ENCODE measurements around the gene TMEM235.
"Not testable (repeated sequence)": the region's sequence is repeated elsewhere in the genome, so short reads cannot be mapped to it uniquely, and the experiment has no call there.

The TMEM235 gene

DNA sequence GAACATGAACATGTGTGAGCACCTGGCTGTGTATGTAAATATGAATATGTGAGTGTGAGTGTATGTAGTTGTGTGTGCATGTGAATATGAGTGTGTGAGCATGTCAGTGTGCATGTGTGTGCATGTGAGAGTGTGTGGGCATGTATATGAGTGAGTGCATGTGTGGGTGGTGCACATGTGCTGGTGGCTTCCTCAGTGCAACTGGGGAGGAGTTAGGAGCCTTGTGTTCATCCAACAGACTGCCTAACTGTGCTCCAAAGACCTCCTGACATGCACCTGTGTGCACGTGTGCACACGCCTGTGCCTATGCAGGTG lies 1.4 kb downstream of the TMEM235 start:
- no peaks in the 10 kb centered on the region for H3K9me3 ChIP-seq (ENCODE audit: severe bottlenecking)
- TF ChIP-seq, protein P1, sequence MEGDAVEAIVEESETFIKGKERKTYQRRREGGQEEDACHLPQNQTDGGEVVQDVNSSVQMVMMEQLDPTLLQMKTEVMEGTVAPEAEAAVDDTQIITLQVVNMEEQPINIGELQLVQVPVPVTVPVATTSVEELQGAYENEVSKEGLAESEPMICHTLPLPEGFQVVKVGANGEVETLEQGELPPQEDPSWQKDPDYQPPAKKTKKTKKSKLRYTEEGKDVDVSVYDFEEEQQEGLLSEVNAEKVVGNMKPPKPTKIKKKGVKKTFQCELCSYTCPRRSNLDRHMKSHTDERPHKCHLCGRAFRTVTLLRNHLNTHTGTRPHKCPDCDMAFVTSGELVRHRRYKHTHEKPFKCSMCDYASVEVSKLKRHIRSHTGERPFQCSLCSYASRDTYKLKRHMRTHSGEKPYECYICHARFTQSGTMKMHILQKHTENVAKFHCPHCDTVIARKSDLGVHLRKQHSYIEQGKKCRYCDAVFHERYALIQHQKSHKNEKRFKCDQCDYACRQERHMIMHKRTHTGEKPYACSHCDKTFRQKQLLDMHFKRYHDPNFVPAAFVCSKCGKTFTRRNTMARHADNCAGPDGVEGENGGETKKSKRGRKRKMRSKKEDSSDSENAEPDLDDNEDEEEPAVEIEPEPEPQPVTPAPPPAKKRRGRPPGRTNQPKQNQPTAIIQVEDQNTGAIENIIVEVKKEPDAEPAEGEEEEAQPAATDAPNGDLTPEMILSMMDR (IDR thresholded peaks at IDR 0.05; ENCODE audit: low read depth, low read length) = no peak
- H3K27me3 ChIP-seq (ENCODE audit: insufficient read depth, low read depth, severe bottlenecking) = no peaks in the 10 kb centered on the region
- DNase-seq = no peak
- H3K36me3 ChIP-seq = no peaks in the 10 kb centered on the region
- no peak overlapping the region for H3K4me3 ChIP-seq (ENCODE audit: low read depth, low read length)
- no peak overlapping the region for H3K27ac ChIP-seq

DNA sequence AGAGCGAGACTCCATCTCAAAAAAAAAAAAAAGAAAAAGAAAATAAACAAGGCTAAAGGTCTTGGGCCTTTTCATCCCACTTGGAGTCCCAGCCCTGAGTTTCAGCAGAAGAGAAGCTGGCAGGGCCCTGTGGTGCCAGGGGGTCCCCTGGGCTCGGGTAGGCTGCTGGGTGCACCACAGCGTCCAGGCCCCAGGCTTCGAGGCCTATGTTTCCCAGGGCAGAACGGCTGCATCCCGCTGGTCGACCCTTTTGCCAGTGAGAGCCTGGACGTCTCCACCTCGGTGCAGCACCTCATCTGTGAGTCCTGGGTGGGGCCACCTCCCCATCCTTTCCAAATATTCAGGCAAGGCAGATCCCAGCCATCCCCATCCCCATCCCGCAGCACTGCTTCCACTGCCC lies 2.2 kb downstream of the TMEM235 start:
- H3K4me3 ChIP-seq (ENCODE audit: low read depth, low read length) = no peak overlapping the region
- no peaks in the 10 kb centered on the region for H3K9me3 ChIP-seq (ENCODE audit: severe bottlenecking)
- H3K36me3 ChIP-seq = no peaks in the 10 kb centered on the region
- no peak overlapping the region for H3K27ac ChIP-seq
- TF ChIP-seq, protein P1 (IDR thresholded peaks at IDR 0.05; ENCODE audit: low read depth, low read length) = no peak
- DNase-seq = no peak
- no peaks in the 10 kb centered on the region for H3K27me3 ChIP-seq (ENCODE audit: insufficient read depth, low read depth, severe bottlenecking)

DNA sequence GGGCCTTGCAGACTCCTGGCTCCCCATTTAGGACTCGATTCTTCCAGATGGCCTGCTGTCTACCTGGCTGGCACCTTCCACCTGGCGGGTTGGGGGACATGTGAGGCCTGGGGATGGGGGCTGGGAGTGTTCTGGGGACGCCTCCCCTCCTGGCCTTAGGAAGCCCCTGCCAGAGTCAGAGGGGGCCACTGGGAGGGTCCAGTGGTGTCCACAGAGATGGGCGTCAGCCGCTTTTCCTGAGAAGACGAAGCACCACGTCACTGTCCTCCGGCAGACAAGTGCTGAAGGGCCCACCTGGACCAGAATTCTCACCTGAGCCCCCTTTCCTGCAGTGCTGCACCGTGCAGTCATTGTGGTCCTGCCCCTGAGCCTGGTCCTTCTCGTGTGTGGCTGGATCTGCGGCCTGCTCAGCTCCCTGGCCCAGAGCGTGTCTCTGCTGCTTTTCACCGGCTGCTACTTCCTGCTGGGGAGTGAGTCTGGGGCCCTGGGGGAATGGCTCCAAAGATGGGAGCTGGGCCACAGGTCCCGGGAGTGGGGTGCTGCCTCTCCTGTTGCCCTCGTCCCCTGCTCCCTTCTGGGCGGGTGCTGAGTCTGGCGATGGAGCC lies 2.9 kb downstream of the TMEM235 start:
- Histone ChIP-seq H3K9me3 (ENCODE audit: severe bottlenecking) (no peaks in the 10 kb centered on the region), H3K27me3 (ENCODE audit: insufficient read depth, low read depth, severe bottlenecking) (no peaks in the 10 kb centered on the region), H3K4me3 (ENCODE audit: low read depth, low read length) (no peak overlapping the region), H3K27ac (no peak overlapping the region), H3K36me3 (no peaks in the 10 kb centered on the region)
- TF ChIP-seq, protein P1 (IDR thresholded peaks at IDR 0.05; ENCODE audit: low read depth, low read length) = no peak
- DNase-seq = no peak

DNA sequence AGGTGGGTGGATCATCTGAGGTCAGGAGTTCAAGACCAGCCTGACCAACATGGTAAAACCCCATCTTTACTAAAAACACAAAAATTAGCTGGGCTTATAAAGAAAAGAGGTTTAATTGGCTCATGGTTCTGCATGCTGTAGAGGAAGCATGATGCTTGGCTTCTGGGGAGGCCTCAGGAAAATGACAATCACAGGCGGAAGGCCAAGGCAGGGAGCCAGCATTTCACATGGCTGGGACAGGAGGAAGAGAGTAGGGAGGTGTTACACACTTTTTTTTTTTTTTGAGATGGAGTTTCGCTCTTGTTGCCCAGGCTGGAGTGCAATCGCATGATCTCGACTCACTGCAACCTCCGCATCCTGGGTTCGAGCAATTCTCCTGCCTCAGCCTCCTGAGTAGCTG lies 3.6 kb downstream of the TMEM235 start:
- not testable (repeated sequence) for DNase-seq; H3K27me3 ChIP-seq (ENCODE audit: insufficient read depth, low read depth, severe bottlenecking); H3K4me3 ChIP-seq (ENCODE audit: low read depth, low read length); H3K36me3 ChIP-seq; H3K9me3 ChIP-seq (ENCODE audit: severe bottlenecking); H3K27ac ChIP-seq

DNA sequence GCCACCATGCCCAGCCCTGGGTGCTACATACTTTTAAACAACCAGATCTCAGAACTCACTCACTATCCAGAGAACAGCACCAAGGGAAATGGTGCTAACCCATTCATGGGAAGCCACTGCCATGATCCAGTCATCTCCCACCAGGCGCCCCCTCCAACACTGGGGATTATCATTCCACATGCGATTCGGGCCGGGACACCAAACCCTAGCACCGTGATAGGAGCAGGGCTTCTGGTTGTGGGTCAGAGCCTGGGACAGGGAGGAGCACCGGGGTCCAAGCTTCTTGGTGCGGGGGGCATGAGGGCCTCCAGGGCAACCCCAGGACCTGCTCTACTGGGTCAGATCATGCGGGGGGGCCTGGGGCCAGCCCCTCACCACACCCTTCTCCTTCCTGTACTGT lies 4.5 kb downstream of the TMEM235 start:
- Histone ChIP-seq H3K9me3 (ENCODE audit: severe bottlenecking) (no peaks in the 10 kb centered on the region), H3K4me3 (ENCODE audit: low read depth, low read length) (no peak overlapping the region), H3K36me3 (no peaks in the 10 kb centered on the region), H3K27me3 (ENCODE audit: insufficient read depth, low read depth, severe bottlenecking) (no peaks in the 10 kb centered on the region), H3K27ac (peak overlapping the region; percentile 74)
- TF ChIP-seq, protein P1 (IDR thresholded peaks at IDR 0.05; ENCODE audit: low read depth, low read length) = no peak
- no peak for DNase-seq

DNA sequence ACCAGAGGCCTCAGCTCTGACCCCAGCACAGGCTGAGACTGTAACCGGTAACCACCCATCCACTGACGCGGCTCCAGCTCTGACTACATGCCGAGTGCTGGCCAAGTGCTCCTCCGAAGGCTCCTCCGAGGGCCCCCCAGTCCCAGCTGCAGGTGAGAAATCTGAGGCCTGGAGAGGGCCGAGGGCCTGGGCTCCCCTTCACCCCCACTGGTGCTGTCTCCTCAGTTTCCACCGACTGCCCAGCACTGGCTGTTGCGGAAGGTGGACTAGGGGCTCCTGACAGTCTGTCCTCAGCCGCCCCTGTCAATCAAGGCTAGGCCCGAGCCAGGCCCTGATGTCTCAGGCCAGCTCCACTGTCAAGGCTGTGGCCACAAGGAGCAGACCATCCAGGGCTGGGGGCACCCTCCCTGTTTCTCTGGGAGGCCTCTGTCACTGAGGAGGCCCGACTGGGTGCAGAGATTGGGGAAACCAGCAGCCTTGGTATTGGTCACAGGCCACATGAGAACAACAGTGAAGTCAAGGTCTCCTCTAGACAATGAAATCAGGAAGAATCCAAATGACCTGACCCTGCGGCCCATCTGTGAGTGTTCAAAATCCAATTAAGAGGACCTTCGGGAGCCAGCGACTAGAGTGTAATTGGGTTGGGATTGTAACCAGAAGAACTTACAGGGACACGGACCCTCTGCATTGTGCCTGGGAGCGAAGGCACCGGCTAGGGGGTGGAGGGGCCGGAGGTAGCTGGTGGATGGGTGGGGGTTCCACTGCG lies 5.1 kb downstream of the TMEM235 start:
- no peak overlapping the region for H3K4me3 ChIP-seq (ENCODE audit: low read depth, low read length)
- H3K27ac ChIP-seq = peak overlapping the region; percentile 74
- TF ChIP-seq, protein P1 (IDR thresholded peaks at IDR 0.05; ENCODE audit: low read depth, low read length) = no peak
- no peaks in the 10 kb centered on the region for H3K9me3 ChIP-seq (ENCODE audit: severe bottlenecking)
- H3K36me3 ChIP-seq = no peaks in the 10 kb centered on the region
- peak; percentile 70 for DNase-seq
- no peaks in the 10 kb centered on the region for H3K27me3 ChIP-seq (ENCODE audit: insufficient read depth, low read depth, severe bottlenecking)

All from WERI-Rb-1 (cell line).